OCI-M2 (cell line): ENCODE results near the gene GRB10.
"Not testable (repeated sequence)": the region's sequence is repeated elsewhere in the genome, so short reads cannot be mapped to it uniquely, and the experiment has no call there.

Experiments
- DNase-seq: peaks from one replicate; lab custom pipeline; 2025; ENCODE audit not compliant: unreplicated experiment; lab: John Stamatoyannopoulos, UW

The GRB10 gene

GRCh38 chr7:50590535-50590934 lies 192.2 kb downstream of the GRB10 start:
- no peak for DNase-seq

DNA sequence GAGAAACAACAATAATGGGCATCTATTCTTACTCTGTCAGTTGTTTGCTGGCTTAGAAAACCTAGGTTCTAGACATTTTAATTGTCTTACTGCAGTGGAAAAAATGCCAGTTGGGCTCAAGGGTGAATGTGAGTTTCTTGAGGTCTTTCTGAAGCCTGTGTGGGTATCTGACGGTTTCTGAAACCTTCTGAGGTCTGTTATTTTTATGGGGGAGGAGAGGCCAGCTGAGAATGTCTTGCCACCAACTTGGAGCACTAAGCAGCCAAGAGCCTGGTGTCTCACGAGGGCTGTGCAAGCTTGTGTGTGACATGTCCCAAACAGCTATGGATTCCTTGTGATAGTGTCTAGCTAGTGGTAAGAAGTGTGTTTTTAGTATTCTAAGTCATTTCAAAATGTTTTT lies 193.3 kb downstream of the GRB10 start:
- no peak for DNase-seq

DNA sequence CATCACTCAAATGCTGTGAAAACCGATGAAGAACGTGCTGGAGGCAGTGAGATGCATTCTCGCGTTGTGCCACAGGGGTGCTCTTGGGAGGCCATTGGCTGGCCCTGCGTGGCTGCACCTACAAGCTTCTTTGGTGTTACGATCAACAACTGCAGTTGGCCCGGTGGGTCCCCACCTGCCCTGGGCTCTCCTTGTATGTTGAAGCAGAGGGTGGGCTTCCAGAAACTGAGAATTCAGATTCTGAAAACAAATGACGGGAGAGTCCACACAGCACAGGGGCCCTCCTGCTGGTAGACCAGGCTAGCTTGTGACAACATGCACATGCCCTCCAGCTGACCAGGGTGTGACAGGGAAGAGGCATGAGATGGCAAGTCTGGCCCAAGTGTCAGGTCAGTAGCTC lies 193.8 kb downstream of the GRB10 start:
- DNase-seq = no peak

DNA sequence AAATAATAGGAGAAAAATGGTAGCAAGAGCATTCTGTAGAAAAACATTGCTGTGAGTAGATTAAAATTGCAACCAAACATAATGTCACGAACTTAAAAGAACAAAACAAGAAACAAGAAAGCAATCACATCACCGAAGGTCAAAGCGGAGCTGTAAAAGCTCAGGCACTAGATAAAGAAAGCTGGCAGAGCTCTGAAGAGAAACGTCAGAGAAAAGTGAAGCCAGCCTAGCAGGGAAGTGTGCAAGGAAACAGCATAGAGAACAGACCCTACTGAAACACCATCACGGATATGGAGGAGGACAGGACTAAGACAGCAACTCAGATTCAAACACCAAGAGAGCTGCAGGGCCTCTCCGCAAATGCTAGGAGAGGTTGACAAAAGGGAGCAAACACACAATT lies 195.0 kb downstream of the GRB10 start:
- no peak for DNase-seq

DNA sequence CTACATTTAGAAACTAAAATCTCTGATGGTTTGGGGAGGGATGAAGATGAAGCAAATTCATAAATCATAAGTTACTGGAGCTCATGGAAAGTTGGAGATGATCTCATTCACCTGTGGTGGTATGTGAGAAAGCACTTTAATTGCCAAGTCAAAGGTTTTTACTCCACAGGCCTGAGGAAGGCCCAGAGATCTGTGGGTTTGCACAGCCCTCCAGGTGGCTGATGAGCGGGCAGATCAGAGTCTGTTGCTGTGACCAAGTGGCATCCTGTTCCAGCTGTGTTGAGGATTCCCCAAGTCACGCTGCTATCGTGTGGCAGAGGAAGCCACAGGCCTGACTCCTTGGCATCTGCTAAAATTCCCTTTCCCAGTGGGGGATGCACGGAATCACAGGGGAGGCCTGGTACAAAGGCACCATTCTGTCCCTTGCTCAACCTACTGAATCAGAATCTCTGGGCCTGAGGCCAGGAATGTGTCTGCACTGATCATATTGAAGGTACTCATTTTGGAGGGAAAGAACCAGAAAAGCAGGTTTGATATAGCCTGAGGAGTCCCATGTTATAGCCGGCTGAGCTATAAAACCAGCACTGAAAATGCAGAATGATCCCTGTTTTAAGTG lies 197.8 kb downstream of the GRB10 start:
- no peak for DNase-seq

DNA sequence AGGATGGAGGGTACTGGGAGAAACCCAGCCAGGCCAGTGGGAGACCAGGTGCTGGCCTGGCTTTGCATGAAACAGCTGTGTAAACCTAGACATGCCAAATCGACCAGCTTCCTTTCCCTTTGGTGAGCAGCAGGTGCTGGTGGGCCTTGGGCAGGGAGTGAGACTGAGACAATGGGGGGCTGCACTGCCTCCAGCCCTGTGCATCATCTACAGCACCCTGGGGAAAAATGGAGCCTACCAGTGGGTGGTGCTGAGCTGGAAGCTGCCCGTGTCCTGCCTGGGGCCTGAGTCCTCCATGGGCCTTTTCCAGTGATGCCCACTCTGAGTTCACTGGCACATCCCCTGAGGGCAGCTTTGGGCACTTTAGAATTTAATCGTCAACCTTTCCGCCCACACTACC lies 198.3 kb downstream of the GRB10 start:
- DNase-seq = no peak

GRCh38 chr7:50583295-50583694 lies 199.4 kb downstream of the GRB10 start:
- not testable (repeated sequence) for DNase-seq

- DNase-seq = not testable (repeated sequence)
Measured at GRCh38 chr7:50582271-50582670, 200.4 kb downstream of the GRB10 start.

- not testable (repeated sequence) for DNase-seq
Measured at GRCh38 chr7:50580666-50581065, 202.0 kb downstream of the GRB10 start.

DNA sequence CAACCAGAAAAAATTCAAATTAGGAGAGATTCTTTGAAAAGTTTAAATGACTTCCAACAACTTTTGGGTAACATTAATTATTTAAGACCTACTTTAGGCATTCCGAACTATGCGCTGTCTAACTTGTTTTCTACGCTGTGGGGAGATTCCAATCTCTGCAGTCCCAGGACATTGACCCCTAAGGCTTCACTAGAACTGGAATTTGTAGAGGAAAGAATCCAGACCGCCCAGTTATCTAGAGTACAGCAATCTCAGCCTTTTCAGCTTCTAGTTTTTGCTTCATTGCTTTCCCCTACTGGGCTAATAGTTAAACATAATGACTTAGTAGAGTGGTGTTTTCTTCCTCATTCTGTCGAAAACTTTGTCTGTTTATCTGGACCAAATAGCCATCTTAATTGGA lies 202.6 kb downstream of the GRB10 start:
- no peak for DNase-seq

GRCh38 chr7:50578105-50578504 lies 204.6 kb downstream of the GRB10 start:
- not testable (repeated sequence) for DNase-seq

DNA sequence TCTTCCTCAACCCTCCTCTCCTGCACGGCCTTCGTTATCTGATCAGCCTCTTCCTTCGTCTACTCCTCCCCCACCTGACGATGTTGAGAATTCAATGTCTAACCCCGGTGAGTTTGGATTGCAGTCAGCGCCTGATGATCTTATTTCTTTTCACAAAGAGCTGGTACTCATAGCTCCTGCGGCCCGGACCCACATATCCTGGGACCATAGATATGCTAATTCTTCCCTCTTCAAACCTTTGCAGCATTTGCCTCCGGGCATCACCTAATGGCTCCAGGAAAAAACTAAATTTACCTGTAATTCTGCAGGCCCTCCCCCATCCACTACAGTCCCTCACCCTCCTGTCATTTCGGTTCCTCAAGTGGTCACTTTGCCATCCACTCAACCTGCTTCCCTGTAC lies 205.1 kb downstream of the GRB10 start:
- DNase-seq = no peak

DNA sequence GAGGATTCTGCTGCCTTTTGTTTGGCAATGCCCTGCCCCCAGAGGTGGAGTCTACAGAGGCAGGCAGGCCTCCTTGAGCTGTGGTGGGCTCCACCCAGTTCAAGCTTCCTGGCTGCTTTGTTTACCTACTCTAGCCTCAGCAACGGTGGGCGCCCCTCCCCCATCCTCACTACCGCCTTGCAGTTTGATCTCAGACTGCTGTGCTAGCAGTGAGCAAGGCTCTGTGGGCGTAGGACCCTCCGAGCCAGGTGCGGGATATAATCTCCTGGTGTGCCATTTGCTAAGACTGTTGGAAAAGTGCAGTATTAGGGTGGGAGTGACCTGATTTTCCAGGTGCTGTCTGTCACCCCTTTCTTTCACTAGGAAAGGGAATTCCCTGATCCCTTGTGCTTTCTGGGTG lies 206.3 kb downstream of the GRB10 start:
- not testable (repeated sequence) for DNase-seq

DNA sequence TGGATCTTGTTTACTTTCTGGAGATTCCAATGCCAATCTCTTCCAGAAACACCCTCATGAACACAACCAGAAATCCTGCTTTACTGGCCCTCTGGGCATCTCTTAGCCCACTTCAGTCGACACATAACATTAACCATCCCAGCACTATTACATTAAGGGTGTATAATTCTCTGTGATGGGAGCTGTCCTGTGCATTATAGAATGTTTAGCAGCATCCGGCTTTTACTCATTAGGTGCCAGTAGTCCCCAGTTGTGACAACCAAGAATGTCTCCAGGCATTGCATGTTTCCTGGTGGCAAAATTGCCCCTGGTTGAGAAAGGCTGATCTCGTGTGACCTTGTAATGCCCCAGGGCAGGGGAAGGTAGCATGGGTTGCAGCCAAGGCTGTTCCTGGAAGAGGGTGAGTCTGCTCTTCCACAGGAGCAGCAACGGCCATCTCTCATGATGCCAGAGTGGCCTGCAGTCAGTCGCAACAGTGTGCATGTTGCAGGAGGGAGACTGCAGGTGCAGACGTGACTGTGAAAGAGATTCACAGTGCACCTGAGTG lies 214.9 kb downstream of the GRB10 start:
- no peak for DNase-seq

- no peak for DNase-seq
Measured at GRCh38 chr7:50565977-50566376, 216.7 kb downstream of the GRB10 start.

GRCh38 chr7:50565559-50565916 lies 217.2 kb downstream of the GRB10 start:
- DNase-seq = no peak

- DNase-seq = no peak
Measured at GRCh38 chr7:50564640-50565558, 217.8 kb downstream of the GRB10 start, which contains the start of gene DDC. TSS of gene DDC (minus strand) at chr7:50565405. CDS start at chr7:50544085, 21,320 bp downstream.

- no peak for DNase-seq
Measured at GRCh38 chr7:50564171-50564570, 218.5 kb downstream of the GRB10 start.

- DNase-seq = no peak
Measured at GRCh38 chr7:50562136-50562535, 220.6 kb downstream of the GRB10 start.

DNA sequence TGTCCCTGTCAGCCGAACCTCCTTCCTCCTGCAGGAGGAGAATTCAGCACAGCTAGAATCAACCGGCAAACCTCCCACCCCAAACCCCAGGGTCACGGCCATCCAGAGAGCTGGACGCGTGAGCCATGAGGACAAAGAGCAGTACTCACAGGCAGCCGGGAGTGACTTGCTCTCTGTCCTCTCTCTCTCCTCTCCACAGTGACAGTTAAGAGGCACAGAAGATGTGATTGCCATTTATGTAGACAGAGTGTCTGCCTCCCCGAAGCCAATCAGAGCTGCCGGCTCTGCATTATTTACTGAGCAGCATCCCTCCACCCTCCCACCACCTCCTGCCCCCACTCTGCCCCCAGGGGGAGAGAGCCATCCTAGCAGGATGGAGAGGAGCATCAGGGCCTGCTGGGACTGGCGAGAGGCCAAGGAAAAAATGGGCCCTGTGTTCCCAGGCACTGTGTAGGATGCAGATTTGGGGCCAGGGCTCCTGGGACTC lies 221.8 kb downstream of the GRB10 start:
- no peak for DNase-seq

- no peak for DNase-seq
Measured at GRCh38 chr7:50559881-50560280, 222.8 kb downstream of the GRB10 start.
